ENCODE data around the gene TMEM184C. TPM values are rescaled to one million over a fixed set of nuclear protein-coding genes. Genes with fewer than 3 reads are reported as not detected.

Gene TMEM184C
- polyA plus RNA-seq, 1 donor from 2014 or later: 24.1 TPM

DNA sequence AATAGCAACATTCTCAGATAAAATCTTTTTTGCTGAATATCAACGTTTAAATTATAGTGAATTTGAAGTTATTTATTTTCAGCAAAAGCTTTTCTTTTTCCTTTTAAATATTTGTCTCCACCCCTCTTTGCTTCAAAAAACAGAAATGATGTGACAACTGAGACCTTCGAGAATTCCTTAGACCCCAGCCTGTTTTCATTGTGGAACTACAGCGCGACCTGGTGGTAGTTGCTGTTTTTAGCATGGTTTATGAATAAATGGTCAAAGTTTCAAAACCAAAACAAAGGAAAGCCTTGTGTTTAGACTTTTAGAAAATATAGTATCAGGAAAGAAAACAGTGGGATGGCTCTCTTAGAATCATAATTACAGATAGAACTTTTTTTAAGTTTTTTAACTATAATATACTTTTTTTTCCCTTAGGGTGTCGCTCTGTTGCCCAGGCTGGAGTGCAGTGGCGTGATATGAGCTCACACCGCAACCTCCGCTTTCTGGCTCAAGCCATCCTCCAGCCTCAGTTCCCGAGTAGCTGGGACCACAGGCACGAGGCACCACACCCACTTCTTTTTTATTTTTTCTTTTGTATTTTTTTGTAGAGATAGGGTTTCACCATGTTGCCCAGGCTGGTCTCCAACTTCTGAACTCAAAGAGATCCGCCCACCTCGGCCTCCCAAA, 26.8 kb upstream of the TMEM184C start:
- no peak overlapping the region for H3K4me3 Mint-ChIP-seq
- peaks cover 8% of the 10 kb centered on the region for H3K27me3 Mint-ChIP-seq
- H3K27ac Mint-ChIP-seq: no peak overlapping the region
- H3K9me3 Mint-ChIP-seq: peaks cover 0 to under 1% (median 0%) of the 10 kb centered on the region in 3 donors
- H3K36me3 Mint-ChIP-seq: no peaks in the 10 kb centered on the region
- H3K4me1 Mint-ChIP-seq: peaks cover 0 to 2% (median 2%) of the 10 kb centered on the region in 3 donors

- no peak overlapping the region for H3K4me3 Mint-ChIP-seq
- H3K36me3 Mint-ChIP-seq: no peaks in the 10 kb centered on the region
- no peaks in the 10 kb centered on the region for H3K9me3 Mint-ChIP-seq
- peaks cover 7% of the 10 kb centered on the region for H3K27me3 Mint-ChIP-seq
- H3K27ac Mint-ChIP-seq: no peak overlapping the region
- peaks cover 0 to 2% (median 2%) of the 10 kb centered on the region in 3 donors for H3K4me1 Mint-ChIP-seq
Measured at GRCh38 chr4:147591106-147591505, 26.1 kb upstream of the TMEM184C start.

DNA sequence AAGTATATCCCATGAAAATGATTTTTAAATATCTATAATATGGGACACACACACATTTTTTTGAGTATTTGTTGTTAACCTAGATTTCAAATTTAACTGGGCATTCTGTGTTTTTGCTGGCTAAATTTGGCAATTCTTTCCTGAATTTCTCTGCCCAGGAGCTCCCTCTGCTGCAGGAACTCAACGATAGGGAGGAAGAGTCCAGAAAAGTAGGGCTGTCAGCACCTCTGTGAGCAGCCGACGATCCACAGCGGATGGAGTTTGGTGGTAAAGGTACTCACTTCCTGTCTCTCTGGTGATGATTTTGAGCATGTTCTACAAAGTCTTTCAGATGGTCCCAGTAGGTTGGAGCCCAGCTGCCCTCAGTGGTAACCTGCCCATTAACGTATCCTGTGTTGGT, 23.1 kb upstream of the TMEM184C start:
- H3K36me3 Mint-ChIP-seq: no peaks in the 10 kb centered on the region
- no peak overlapping the region for H3K27ac Mint-ChIP-seq

GRCh38 chr4:147594578-147594977, 22.6 kb upstream of the TMEM184C start:
- H3K27ac Mint-ChIP-seq: no peak overlapping the region
- H3K36me3 Mint-ChIP-seq: no peaks in the 10 kb centered on the region
- H3K27me3 Mint-ChIP-seq: peaks cover 4% of the 10 kb centered on the region
- H3K4me3 Mint-ChIP-seq: no peak overlapping the region
- no peaks in the 10 kb centered on the region for H3K9me3 Mint-ChIP-seq
- H3K4me1 Mint-ChIP-seq: peaks cover 0 to 2% (median 2%) of the 10 kb centered on the region in 3 donors

More for the DNA sequence above, 23.1 kb upstream of the TMEM184C start:
- Mint-ChIP-seq H3K4me3 (no peak overlapping the region), H3K27me3 (peaks cover 2% of the 10 kb centered on the region), H3K4me1 (peaks cover 0 to 2% (median 2%) of the 10 kb centered on the region in 3 donors), H3K9me3 (no peaks in the 10 kb centered on the region)

DNA sequence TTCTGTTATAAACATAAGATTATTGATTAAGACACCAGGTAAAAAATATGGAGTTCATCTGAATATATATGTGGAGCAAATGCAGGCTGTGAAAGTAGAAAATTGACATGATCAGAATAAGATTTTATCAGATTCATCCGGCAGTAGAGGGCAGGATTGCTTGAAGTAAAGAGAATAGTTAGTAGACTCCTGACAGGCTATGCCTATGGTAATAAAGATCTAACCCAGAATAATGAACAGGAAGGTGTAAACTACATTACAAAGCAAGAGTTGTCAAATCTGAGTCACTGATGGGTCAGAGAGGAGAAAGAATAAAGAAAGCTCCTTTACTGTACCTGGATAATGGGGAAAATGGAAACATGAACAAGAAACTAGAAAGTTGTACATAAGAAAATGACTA, 20.8 kb upstream of the TMEM184C start:
- H3K9me3 Mint-ChIP-seq: no peaks in the 10 kb centered on the region
- H3K36me3 Mint-ChIP-seq: no peaks in the 10 kb centered on the region
- no peak overlapping the region for H3K4me3 Mint-ChIP-seq
- peaks cover 5% of the 10 kb centered on the region for H3K27me3 Mint-ChIP-seq
- H3K4me1 Mint-ChIP-seq: no peaks in the 10 kb centered on the region
- H3K27ac Mint-ChIP-seq: no peak overlapping the region

DNA sequence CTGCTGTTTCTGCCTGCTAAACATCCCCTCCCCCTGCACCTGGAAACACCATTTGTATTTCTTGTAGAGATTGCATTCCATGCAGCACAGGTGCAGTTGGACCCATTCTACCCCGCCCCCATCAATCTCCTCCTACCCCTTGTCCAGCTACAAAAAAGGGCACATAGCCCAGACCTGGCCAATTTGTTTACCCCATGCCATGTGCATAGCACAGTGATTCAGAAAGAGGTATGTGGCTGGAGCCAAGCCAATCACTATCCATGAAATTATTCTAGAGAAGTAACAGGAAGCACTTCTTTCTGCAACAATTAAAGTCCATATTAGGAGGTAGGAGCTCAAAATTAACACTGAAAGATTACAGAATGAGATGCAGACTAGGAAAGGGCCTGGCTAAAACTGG, 20.2 kb upstream of the TMEM184C start:
- Mint-ChIP-seq H3K36me3 (no peaks in the 10 kb centered on the region), H3K27me3 (peaks cover 5% of the 10 kb centered on the region), H3K27ac (no peak overlapping the region), H3K4me1 (no peaks in the 10 kb centered on the region), H3K9me3 (no peaks in the 10 kb centered on the region), H3K4me3 (no peak overlapping the region)

DNA sequence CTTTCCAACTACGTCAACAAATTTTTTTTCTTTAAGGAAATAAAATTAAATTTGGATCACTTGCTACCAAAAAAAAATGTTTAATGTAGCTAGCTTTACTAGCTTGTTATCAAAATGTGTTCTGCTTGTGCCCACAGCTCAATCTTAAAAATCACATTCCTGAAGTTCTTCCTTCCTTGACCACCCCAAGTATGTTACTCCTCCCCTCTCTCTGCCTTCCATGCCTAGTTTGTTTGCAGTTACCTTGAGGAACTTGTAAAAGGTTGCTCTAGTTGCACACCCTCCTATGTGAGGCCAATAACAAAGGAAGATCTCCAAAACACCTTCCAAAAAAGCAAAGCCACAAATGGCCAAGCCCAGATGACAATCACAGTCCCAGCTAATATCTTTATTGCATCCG, 19.6 kb upstream of the TMEM184C start:
- no peaks in the 10 kb centered on the region for H3K9me3 Mint-ChIP-seq
- H3K4me1 Mint-ChIP-seq: no peaks in the 10 kb centered on the region
- H3K27ac Mint-ChIP-seq: no peak overlapping the region

GRCh38 chr4:147599206-147599605, 18.0 kb upstream of the TMEM184C start:
- no peaks in the 10 kb centered on the region for H3K9me3 Mint-ChIP-seq
- H3K4me1 Mint-ChIP-seq: no peaks in the 10 kb centered on the region
- H3K27ac Mint-ChIP-seq: peak overlapping the region in 1 of 3 donors; percentile 6
- H3K4me3 Mint-ChIP-seq: no peak overlapping the region
- H3K27me3 Mint-ChIP-seq: peaks cover 5% of the 10 kb centered on the region
- no peaks in the 10 kb centered on the region for H3K36me3 Mint-ChIP-seq

More for the DNA sequence above, 19.6 kb upstream of the TMEM184C start:
- Mint-ChIP-seq H3K36me3 (no peaks in the 10 kb centered on the region), H3K4me3 (no peak overlapping the region), H3K27me3 (peaks cover 5% of the 10 kb centered on the region)

- peaks cover 5% of the 10 kb centered on the region for H3K27me3 Mint-ChIP-seq
- H3K9me3 Mint-ChIP-seq: no peaks in the 10 kb centered on the region
- no peak overlapping the region for H3K4me3 Mint-ChIP-seq
- H3K36me3 Mint-ChIP-seq: no peaks in the 10 kb centered on the region
- H3K27ac Mint-ChIP-seq: peak overlapping the region in 1 of 3 donors; percentile 6
- no peaks in the 10 kb centered on the region for H3K4me1 Mint-ChIP-seq
Measured at GRCh38 chr4:147599769-147600168, 17.4 kb upstream of the TMEM184C start.

DNA sequence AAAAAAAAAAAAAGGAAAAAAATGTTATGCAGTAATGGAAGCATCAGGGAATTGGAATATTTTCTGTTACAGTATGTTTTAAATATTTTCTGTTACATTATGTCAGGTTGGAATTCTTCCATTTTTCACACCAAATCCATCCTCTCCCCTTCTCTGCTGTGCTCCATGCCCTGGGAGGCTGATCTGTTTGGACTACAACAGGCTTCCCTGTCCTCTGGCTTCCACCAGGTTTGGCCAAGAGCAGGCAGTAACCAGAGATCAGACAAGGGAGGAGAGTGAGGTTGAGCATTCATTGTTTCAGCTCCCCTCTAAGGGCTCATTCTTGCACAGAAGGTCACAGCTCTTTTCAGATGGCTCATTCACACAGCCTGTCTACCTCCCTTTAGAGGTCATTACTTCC, 11.7 kb upstream of the TMEM184C start:
- peaks cover 3% of the 10 kb centered on the region for H3K27me3 Mint-ChIP-seq

DNA sequence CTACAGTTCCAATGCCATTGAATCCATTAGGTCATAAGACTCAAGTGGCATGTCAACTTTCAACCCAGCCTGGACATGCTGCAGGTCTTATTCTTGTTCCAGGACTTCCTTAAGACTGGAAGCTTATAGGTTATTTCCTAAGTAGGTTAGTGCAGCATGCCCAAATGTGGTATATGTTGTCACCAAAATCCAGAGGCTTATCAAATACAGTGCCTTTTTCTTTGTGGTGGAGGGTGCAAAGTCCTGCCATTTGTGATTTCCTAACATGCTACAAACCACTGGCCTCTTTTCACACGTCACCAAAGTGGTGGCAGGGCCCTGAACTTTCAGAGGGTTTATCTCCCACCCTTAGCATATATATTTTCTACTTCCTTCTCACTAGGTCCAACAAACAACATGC, 9.7 kb upstream of the TMEM184C start:
- Mint-ChIP-seq H3K4me1 (no peaks in the 10 kb centered on the region), H3K27ac (no peak overlapping the region), H3K9me3 (peaks cover 0 to 2% (median 0%) of the 10 kb centered on the region in 3 donors), H3K27me3 (peaks cover 3% of the 10 kb centered on the region), H3K4me3 (no peak overlapping the region), H3K36me3 (peaks cover 3% of the 10 kb centered on the region)

More for the DNA sequence above, 11.7 kb upstream of the TMEM184C start:
- Mint-ChIP-seq H3K36me3 (peaks cover 3% of the 10 kb centered on the region), H3K27ac (no peak overlapping the region), H3K4me1 (no peaks in the 10 kb centered on the region), H3K9me3 (peaks cover 0 to 2% (median 0%) of the 10 kb centered on the region in 3 donors), H3K4me3 (no peak overlapping the region)

DNA sequence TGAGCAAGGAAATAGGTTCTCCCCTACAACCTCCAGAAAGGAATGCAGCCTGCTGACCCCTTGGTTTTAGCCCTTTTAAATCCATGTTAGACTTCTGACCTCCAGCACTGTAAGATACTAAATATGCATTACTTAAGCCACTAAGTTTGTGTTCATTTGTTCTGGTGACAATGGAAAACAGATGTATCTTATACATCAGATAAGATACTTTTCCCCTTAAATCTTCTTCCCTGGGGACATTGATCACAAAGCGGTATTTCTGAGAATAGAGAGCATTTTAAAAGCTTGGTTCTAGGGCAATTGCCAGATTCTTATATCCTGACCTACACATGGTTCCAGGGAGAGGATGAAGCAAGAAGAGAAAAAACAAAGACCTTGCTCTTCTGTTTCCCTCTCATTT, 6.5 kb upstream of the TMEM184C start:
- Mint-ChIP-seq H3K36me3 (peaks cover 3% of the 10 kb centered on the region), H3K4me1 (no peaks in the 10 kb centered on the region), H3K27ac (no peak overlapping the region), H3K27me3 (peaks cover 5% of the 10 kb centered on the region), H3K4me3 (no peak overlapping the region), H3K9me3 (peaks cover 0 to 4% (median 0%) of the 10 kb centered on the region in 3 donors)

DNA sequence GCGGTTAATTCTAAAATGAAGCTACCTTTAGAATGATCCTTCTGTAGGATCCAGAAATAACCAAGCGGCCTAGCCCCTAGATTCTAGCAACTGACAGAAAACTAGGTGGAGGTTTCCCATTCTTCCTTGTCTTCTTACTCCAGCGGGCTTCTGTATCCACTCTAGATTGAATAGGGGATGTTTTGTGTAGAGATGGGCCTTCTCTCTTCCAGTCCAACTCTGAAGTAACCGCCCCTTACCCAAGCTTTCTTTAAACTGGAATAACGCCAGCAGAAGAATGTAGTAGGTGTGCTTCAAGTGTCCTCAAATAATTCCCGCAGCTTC, 386 bp upstream of the TMEM184C start:
- H3K27ac Mint-ChIP-seq: peak overlapping the region; percentile 93 to 98 (median 96)
- peaks cover 0 to 2% (median 0%) of the 10 kb centered on the region in 3 donors for H3K9me3 Mint-ChIP-seq
- peaks cover 2% of the 10 kb centered on the region for H3K27me3 Mint-ChIP-seq
- peaks cover 24 to 27% (median 24%) of the 10 kb centered on the region in 3 donors for H3K4me1 Mint-ChIP-seq
- H3K4me3 Mint-ChIP-seq: peak overlapping the region; percentile 95 to 99 (median 98)
- H3K36me3 Mint-ChIP-seq: peaks cover 5% of the 10 kb centered on the region

DNA sequence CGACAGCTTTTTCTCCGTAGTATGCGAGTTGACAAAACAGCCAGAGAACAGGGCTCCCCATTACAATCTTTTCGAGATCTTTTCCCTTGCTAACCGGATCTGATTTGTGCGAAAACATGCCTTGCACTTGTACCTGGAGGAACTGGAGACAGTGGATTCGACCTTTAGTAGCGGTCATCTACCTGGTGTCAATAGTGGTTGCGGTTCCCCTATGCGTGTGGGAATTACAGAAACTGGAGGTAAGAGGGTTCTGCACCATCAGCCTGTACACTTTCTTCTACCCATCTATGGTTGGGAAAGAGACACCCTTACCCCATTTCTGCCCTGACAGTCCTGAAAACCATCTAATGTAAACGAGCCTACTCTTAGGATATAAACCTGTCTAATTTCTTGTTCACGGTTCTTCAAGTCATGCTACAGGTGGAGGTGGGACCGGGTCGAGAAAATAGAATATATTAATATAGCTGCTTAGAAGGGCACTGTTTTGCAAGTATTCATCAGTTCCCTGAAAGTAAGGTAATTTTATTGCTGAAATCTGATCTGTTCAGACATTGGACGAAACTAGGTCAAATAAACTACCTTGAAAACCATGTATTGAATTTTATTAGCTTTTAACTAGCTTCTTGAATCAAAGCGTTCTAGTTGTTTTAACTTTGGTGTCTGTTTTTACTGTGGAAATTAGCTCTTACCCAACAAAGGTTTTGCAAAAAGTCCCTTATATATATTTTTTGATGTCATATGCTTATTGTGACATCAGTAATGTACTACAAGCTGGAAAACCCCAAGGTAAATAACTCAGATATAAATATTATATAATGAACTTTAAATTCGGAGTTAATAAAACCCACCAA, 869 bp downstream of the TMEM184C start:
- H3K27me3 Mint-ChIP-seq: peaks cover 2% of the 10 kb centered on the region
- peaks cover 0 to 2% (median 0%) of the 10 kb centered on the region in 3 donors for H3K9me3 Mint-ChIP-seq
- H3K4me1 Mint-ChIP-seq: peaks cover 24 to 29% (median 28%) of the 10 kb centered on the region in 3 donors
- H3K36me3 Mint-ChIP-seq: peaks cover 5% of the 10 kb centered on the region
- peak overlapping the region; percentile 95 to 99 (median 98) for H3K4me3 Mint-ChIP-seq
- peak overlapping the region; percentile 93 to 98 (median 96) for H3K27ac Mint-ChIP-seq

GRCh38 chr4:147620315-147620714, 3.1 kb downstream of the TMEM184C start:
- Mint-ChIP-seq H3K4me1 (peaks cover 28 to 29% (median 29%) of the 10 kb centered on the region in 3 donors), H3K27me3 (no peaks in the 10 kb centered on the region)

More at GRCh38 chr4:147620315-147620714, 3.1 kb downstream of the TMEM184C start:
- Mint-ChIP-seq H3K27ac (peak overlapping the region in 1 of 3 donors; percentile 50), H3K36me3 (peaks cover 12% of the 10 kb centered on the region), H3K9me3 (peaks cover 0 to 2% (median 0%) of the 10 kb centered on the region in 3 donors), H3K4me3 (peak overlapping the region in 3 of 4 donors; percentile 49 to 70 (median 69))
